Aorta (tissue), 5 donors: ENCODE data around the gene ZSCAN12. TPM values are rescaled to one million over a fixed set of nuclear protein-coding genes. Genes with fewer than 3 reads are reported as not detected.
A peak's percentile ranks its signal among the peaks of the same experiment; 100 is the strongest.

Source experiments
- ATAC-seq: fragments of 200-7000 bp; cut with Tn5 transposase; one replicate; pipeline ENCODE4 v1.9.1; 2022; ENCODE audit warnings: moderate library complexity; ENCODE audit not compliant: low FRiP score
- DNase-seq, 2 donors: peaks; one replicate each; pipeline ENCODE4 v3.0.0-alpha.2; 2020
- H3K27ac ChIP-seq, 2 donors: one replicate each; pipeline ENCODE4 v1.5.1; 2013; ENCODE audit warnings: low read length in 2 of 2, mild to moderate bottlenecking in 2 of 2, moderate library complexity in 2 of 2, control low read depth in 1 of 2, inconsistent platforms in 1 of 2, low read depth in 1 of 2
- H3K27me3 ChIP-seq, 2 donors: one replicate each; pipeline ENCODE4 v1.6.1; 2013; ENCODE audit warnings: control low read depth in 1 of 2, low read length in 1 of 2, mild to moderate bottlenecking in 1 of 2, moderate library complexity in 1 of 2; ENCODE audit not compliant: insufficient read depth in 2 of 2, control insufficient read depth in 1 of 2
- H3K36me3 ChIP-seq, 2 donors: one replicate each; pipeline ENCODE4 v1.6.1; 2013; ENCODE audit warnings: control low read depth in 1 of 2, low read length in 1 of 2, mild to moderate bottlenecking in 1 of 2; ENCODE audit not compliant: insufficient read depth in 2 of 2, control insufficient read depth in 1 of 2
- H3K4me1 ChIP-seq, 2 donors: one replicate each; pipeline ENCODE4 v1.6.1; 2013; ENCODE audit warnings: low read length in 2 of 2, control low read depth in 1 of 2, mild to moderate bottlenecking in 1 of 2, moderate library complexity in 1 of 2; ENCODE audit not compliant: insufficient read depth in 2 of 2, control insufficient read depth in 1 of 2
- H3K4me3 ChIP-seq, 2 donors: one replicate each; pipeline ENCODE4 v1.5.1; 2013; ENCODE audit warnings: low read length in 2 of 2, control low read depth in 1 of 2, mild to moderate bottlenecking in 1 of 2
- H3K9me3 ChIP-seq: one replicate; pipeline ENCODE4 v1.6.1; 2013; ENCODE audit warnings: mild to moderate bottlenecking, low read length; ENCODE audit not compliant: control insufficient read depth
- WGBS, 2 donors: extraction: QIAGEN DNeasy Blood & Tissue Kit; methylation state at CpG; one replicate each; pipeline ENCODE4 v1.1.7; 2013; 5-methylcytosine and 5-hydroxymethylcytosine counted together
- intact Hi-C, 2 donors: fragments of 100-400 bp; cut with DNase I; formaldehyde crosslinking; loops; one replicate each; pipeline versions ENCODE4 v1.14.2 to v1.15.0; 2022
- polyA plus RNA-seq, 2 donors: library from polyadenylated mRNA; stranded (reverse); fragments of 200-250 nt; gene quantifications; one replicate each; pipeline ENCODE4 v1.2.3, GENCODE V29; 2013
- total RNA-seq, 2 donors: library from RNA; stranded (reverse); fragmentation: NEBNext Ultra II Directional; extraction: Animal tissue kit (Norgen Biotek cat#: 25700); gene quantifications; one replicate each; pipeline ENCODE4 v1.2.1, GENCODE V29; 2021
- donor health status: healthy with polysubstance abuse.
- donor health status: Bipolar disorder and iron deficiency.
- donor health status: DM: no; HTN: no; CAD: no.
- donor health status: DM: no; HTN: no; CAD: no.
- donor health status: DM: yes; HTN: yes; CAD: no.

The ZSCAN12 gene
- total and polyA plus RNA-seq, 4 donors: 2.3 to 7.0 (median 4.1) TPM

- DNase-seq (no peak), ATAC-seq (no peak)
- intact Hi-C loops: loop anchor here (2.0 to 10.0 kb wide), 6 partner anchors 73 to 220 kb away; partner anchors contain the start of genes NKAPL (in 2 of the 2), ZKSCAN4 (in 2 of the 2), ZSCAN9 (in 2 of the 2) and PGBD1 (in 1 of the 2)
- H3K27me3 ChIP-seq: no peaks in the 10 kb centered on the region
- 77 to 79% methylated on average over 10 of the region's 10 CpGs for whole genome bisulfite sequencing, 2 donors
- no peaks in the 10 kb centered on the region for H3K9me3 ChIP-seq
- no peaks in the 10 kb centered on the region for H3K36me3 ChIP-seq
- peak overlapping the region in 1 of 2 donors; percentile 34 for H3K27ac ChIP-seq
- no peaks in the 10 kb centered on the region for H3K4me1 ChIP-seq
- H3K4me3 ChIP-seq: peak overlapping the region in 1 of 2 donors; percentile 48
These were observed 44.6 kb downstream of the ZSCAN12 start for GRCh38 chr6:28354688-28355554.

GRCh38 chr6:28353981-28354676 is 45.4 kb downstream of the ZSCAN12 start:
- Histone ChIP-seq H3K36me3 (no peaks in the 10 kb centered on the region), H3K9me3 (no peaks in the 10 kb centered on the region), H3K4me3 (no peak overlapping the region), H3K27me3 (no peaks in the 10 kb centered on the region), H3K27ac (no peak overlapping the region), H3K4me1 (no peaks in the 10 kb centered on the region)
- WGBS, 2 donors: 76 to 79% methylated on average over 11 of the region's 11 CpGs
- intact Hi-C loops: loop anchor here (2.0 to 10.0 kb wide), 3 partner anchors 99 to 219 kb away; partner anchors contain the start of genes NKAPL (in 2 of the 2), ZKSCAN4 (in 2 of the 2) and ZSCAN9 (in 1 of the 2)
- peak; percentile 58 to 76 for DNase-seq
- ATAC-seq: no peak

GRCh38 chr6:28353356-28353755 is 46.2 kb downstream of the ZSCAN12 start:
- 89 to 90% methylated on average over 3 of the region's 3 CpGs for WGBS, 2 donors
- H3K27ac ChIP-seq: no peak overlapping the region
- intact Hi-C loops: loop anchor here (10.0 kb wide), 1 partner anchor 99 kb away; the partner anchor contains the start of genes NKAPL (in 2 of the 2) and ZKSCAN4 (in 2 of the 2)
- H3K9me3 ChIP-seq: no peaks in the 10 kb centered on the region
- DNase-seq (no peak), ATAC-seq (no peak)
- H3K4me1 ChIP-seq: no peaks in the 10 kb centered on the region
- H3K36me3 ChIP-seq: no peaks in the 10 kb centered on the region
- H3K4me3 ChIP-seq: no peak overlapping the region
- H3K27me3 ChIP-seq: no peaks in the 10 kb centered on the region

GRCh38 chr6:28351493-28351925 is 48.0 kb downstream of the ZSCAN12 start:
- no peaks in the 10 kb centered on the region for H3K4me1 ChIP-seq
- 66% methylated on average over 2 of the region's 2 CpGs for WGBS, 2 donors
- intact Hi-C loops: loop anchor here (10.0 kb wide), 1 partner anchor 97 kb away; the partner anchor contains the start of genes NKAPL (in 2 of the 2) and ZKSCAN4 (in 2 of the 2)
- H3K9me3 ChIP-seq: no peaks in the 10 kb centered on the region
- H3K27me3 ChIP-seq: no peaks in the 10 kb centered on the region
- ATAC-seq: no peak
- no peak overlapping the region for H3K27ac ChIP-seq
- DNase-seq: no peak
- no peak overlapping the region for H3K4me3 ChIP-seq
- H3K36me3 ChIP-seq: no peaks in the 10 kb centered on the region

- Histone ChIP-seq H3K4me3 (no peak overlapping the region), H3K9me3 (no peaks in the 10 kb centered on the region), H3K27ac (no peak overlapping the region), H3K4me1 (no peaks in the 10 kb centered on the region), H3K36me3 (no peaks in the 10 kb centered on the region), H3K27me3 (no peaks in the 10 kb centered on the region)
- ATAC-seq: no peak
- 80% methylated on average over 2 of the region's 2 CpGs for WGBS, 2 donors
- DNase-seq: no peak
- intact Hi-C loops: loop anchor here (10.0 kb wide), 1 partner anchor 96 kb away; the partner anchor contains the start of genes NKAPL (in 2 of the 2) and ZKSCAN4 (in 2 of the 2)
These were observed 48.5 kb downstream of the ZSCAN12 start for GRCh38 chr6:28351087-28351486.

- intact Hi-C loops: loop anchor here (10.0 kb wide), 2 partner anchors 65 to 95 kb away; partner anchors contain the start of genes NKAPL (in 2 of the 2), ZKSCAN4 (in 2 of the 2) and PGBD1 (in 1 of the 2)
- no peaks in the 10 kb centered on the region for H3K27me3 ChIP-seq
- DNase-seq: peak; percentile 90 to 91
- no peaks in the 10 kb centered on the region for H3K9me3 ChIP-seq
- peak; percentile 94 for ATAC-seq
- peak within 1 kb of the TSS in 1 of 2 donors; percentile 66 for H3K27ac ChIP-seq
- WGBS, 2 donors: 1 to 2% methylated on average over 30 of the region's 30 CpGs
- peak within 1 kb of the TSS; percentile 55 to 83 for H3K4me3 ChIP-seq
- H3K4me1 ChIP-seq: no peaks in the 10 kb centered on the region
- H3K36me3 ChIP-seq: no peaks in the 10 kb centered on the region
These were observed 49.4 kb downstream of the ZSCAN12 start, which contains the start of gene ZKSCAN3 for GRCh38 chr6:28349892-28350737. Gene ZKSCAN3, plus strand, starts transcription at chr6:28349947. Its CDS starts 9,640 bp downstream, at chr6:28359587.

- Histone ChIP-seq H3K9me3 (no peaks in the 10 kb centered on the region), H3K27ac (no peak overlapping the region), H3K27me3 (no peaks in the 10 kb centered on the region), H3K36me3 (no peaks in the 10 kb centered on the region), H3K4me3 (peak overlapping the region; percentile 55 to 83), H3K4me1 (no peaks in the 10 kb centered on the region)
- DNase-seq (no peak), ATAC-seq (no peak)
- intact Hi-C loops: loop anchor here in 1 of 2 donors (10.0 kb wide), 1 partner anchor 65 kb away; the partner anchor contains the start of gene PGBD1
- WGBS, 2 donors: 2% methylated on average over 9 of the region's 9 CpGs
These were observed 50.1 kb downstream of the ZSCAN12 start for GRCh38 chr6:28349344-28349891.
